Measurements from ENCODE around the gene CRYBA1.

The CRYBA1 gene

GRCh38 chr17:29291163-29291752, 44.6 kb downstream of the CRYBA1 start:
- in situ Hi-C loops (cut with MboI; ENCODE audit: low pct_unique_long_range_greater_than_20kb, low sequenced_read_pairs, unreplicated experiment): no loop called here
- peak; percentile 62 for TF ChIP-seq CTCF (IDR thresholded peaks at IDR 0.05; ENCODE audit: extremely low read depth, insufficient read depth, missing control alignments)
- peak; percentile 67 for DNase-seq (ENCODE audit: low spot score)

- TF ChIP-seq CTCF (IDR thresholded peaks at IDR 0.05; ENCODE audit: extremely low read depth, insufficient read depth, missing control alignments): no peak
- peak; percentile 63 for DNase-seq (ENCODE audit: low spot score)
- in situ Hi-C loops (cut with MboI; ENCODE audit: low pct_unique_long_range_greater_than_20kb, low sequenced_read_pairs, unreplicated experiment): no loop called here
These were observed 45.7 kb downstream of the CRYBA1 start for GRCh38 chr17:29292071-29292991.

GRCh38 chr17:29292992-29293889, 46.6 kb downstream of the CRYBA1 start:
- TF ChIP-seq CTCF (IDR thresholded peaks at IDR 0.05; ENCODE audit: extremely low read depth, insufficient read depth, missing control alignments): no peak
- DNase-seq (ENCODE audit: low spot score): peak; percentile 62
- in situ Hi-C loops (cut with MboI; ENCODE audit: low pct_unique_long_range_greater_than_20kb, low sequenced_read_pairs, unreplicated experiment): no loop called here

- TF ChIP-seq CTCF (IDR thresholded peaks at IDR 0.05; ENCODE audit: extremely low read depth, insufficient read depth, missing control alignments): no peak
- in situ Hi-C loops (cut with MboI; ENCODE audit: low pct_unique_long_range_greater_than_20kb, low sequenced_read_pairs, unreplicated experiment): no loop called here
- peak; percentile 97 for DNase-seq (ENCODE audit: low spot score)
These were observed 47.4 kb downstream of the CRYBA1 start, which contains the start of gene NUFIP2 for GRCh38 chr17:29293890-29294579. TSS of gene NUFIP2 (minus strand) at chr17:29294148. CDS start at chr17:29294059, 89 bp downstream.

- TF ChIP-seq CTCF (IDR thresholded peaks at IDR 0.05; ENCODE audit: extremely low read depth, insufficient read depth, missing control alignments): no peak
- in situ Hi-C loops (cut with MboI; ENCODE audit: low pct_unique_long_range_greater_than_20kb, low sequenced_read_pairs, unreplicated experiment): no loop called here
- no peak for DNase-seq (ENCODE audit: low spot score)
These were observed 47.9 kb downstream of the CRYBA1 start for GRCh38 chr17:29294580-29294900.

- in situ Hi-C loops (cut with MboI; ENCODE audit: low pct_unique_long_range_greater_than_20kb, low sequenced_read_pairs, unreplicated experiment): no loop called here
- no peak for TF ChIP-seq CTCF (IDR thresholded peaks at IDR 0.05; ENCODE audit: extremely low read depth, insufficient read depth, missing control alignments)
- DNase-seq (ENCODE audit: low spot score): no peak
These were observed 48.8 kb downstream of the CRYBA1 start for GRCh38 chr17:29295420-29295819.
